NCI-H748 (cell line): Measurements from ENCODE around the gene LAMB4.

ENCODE experiments used
- DNase-seq: peaks from one replicate; lab custom pipeline; 2025; ENCODE audit not compliant: unreplicated experiment; lab: John Stamatoyannopoulos, UW

Gene LAMB4

GRCh38 chr7:108130261-108130660, at the start of gene LAMB4:
TSS of gene LAMB4 (minus strand) at chr7:108130361. CDS start at chr7:108123164, 7,197 bp downstream.
- DNase-seq, result no peak

- DNase-seq, result peak; percentile 94
Measured at GRCh38 chr7:108178398-108178797, 48.2 kb upstream of the LAMB4 start.

GRCh38 chr7:108171164-108171563, 41.0 kb upstream of the LAMB4 start:
- no peak for DNase-seq

GRCh38 chr7:108170251-108170650, 40.1 kb upstream of the LAMB4 start:
- DNase-seq, result no peak

DNA sequence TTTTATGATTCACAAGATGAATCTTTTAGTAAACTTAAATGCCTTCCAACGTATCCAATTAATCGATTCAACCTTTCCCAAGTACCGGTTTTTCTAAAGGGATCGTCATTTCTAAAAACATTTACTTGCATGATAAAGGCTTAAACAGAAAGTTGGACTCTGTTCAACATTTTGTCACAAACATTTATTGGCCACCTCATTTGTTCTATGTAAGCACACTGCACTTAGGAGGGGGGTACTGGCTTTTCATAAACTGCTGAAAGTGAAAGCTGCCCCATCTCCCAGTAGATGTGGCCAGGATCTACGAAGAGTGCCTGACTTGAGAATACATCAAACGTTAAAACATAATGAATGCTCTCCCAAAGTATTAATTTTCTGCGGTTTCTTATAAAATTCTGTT, 37.3 kb upstream of the LAMB4 start:
- no peak for DNase-seq

- DNase-seq, result peak; percentile 20
Measured at GRCh38 chr7:108166687-108167086, 36.5 kb upstream of the LAMB4 start.

GRCh38 chr7:108165723-108166122, 35.6 kb upstream of the LAMB4 start:
- DNase-seq, result no peak

DNA sequence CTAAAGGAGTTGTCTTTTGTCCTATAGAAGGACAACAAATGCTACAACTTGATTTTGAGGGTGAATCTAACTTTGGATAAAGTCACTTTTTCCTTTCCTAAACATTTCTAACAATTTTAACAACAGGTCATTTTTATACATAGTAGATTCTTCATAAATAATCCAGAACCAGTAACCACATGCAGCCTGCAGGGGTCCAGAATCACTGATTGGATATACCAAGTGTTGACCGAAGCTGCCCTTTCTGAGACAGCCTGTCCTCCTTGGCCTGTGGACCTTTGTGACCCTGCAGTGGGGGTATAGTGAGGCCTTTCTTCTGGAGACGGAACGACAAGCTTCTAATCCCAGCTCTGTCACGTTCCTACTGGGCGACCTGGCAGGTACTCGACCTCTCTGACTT, 34.8 kb upstream of the LAMB4 start:
- no peak for DNase-seq

- no peak for DNase-seq
Measured at GRCh38 chr7:108164342-108164741, 34.2 kb upstream of the LAMB4 start.

DNA sequence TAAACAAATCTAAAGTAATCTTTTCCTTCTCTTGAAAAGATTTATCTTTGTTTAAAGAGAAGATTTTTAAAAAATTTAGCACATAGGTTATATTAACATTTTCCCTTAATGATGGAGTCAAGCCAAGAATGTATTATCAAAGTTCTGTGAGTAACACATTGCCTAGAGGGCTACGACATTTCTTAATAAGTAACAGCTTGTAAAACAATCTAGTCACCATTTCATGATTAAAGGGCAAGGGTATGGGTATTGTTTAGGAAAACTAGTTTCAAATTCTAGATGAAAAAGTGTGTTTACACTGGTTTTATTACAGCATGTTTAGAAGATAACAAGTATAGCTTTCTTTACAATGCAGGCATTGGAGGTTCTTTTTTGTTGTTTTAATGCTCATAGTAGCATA, 28.6 kb upstream of the LAMB4 start:
- no peak for DNase-seq

DNA sequence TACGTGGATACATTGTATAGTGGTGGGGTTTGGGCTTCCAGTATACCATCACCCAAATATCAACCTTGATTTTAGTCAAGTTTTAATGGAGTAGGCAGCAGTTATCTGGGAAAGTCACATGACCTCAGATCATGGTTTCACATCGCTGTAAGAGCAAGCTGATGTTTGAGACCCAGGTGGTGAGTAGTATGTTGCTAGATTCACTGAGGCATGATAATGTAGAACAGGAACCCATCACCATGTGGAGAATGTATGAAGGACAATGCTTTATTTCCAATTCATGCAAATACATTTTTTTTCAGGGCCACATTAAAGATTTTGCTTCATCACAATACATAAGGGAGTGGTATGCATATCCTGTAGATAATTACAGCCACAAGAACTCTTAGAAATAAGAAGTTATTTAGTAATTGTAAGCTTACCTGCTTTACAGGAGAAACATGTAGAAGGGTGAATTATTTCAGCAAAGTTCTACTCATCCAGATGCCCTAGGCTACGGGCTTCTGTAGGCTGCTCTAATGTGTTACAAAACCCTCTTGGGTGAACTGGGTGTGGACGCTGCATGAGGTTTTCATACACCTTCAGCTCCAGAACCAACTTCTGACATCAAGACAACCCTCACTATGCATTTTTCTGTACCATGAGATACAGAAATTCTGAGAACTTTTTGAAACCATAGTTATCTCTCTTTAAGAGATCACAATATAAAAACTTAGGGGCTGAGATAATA, 27.6 kb upstream of the LAMB4 start:
- DNase-seq, result no peak

- DNase-seq, result no peak
Measured at GRCh38 chr7:108156897-108157605, 26.9 kb upstream of the LAMB4 start.

DNA sequence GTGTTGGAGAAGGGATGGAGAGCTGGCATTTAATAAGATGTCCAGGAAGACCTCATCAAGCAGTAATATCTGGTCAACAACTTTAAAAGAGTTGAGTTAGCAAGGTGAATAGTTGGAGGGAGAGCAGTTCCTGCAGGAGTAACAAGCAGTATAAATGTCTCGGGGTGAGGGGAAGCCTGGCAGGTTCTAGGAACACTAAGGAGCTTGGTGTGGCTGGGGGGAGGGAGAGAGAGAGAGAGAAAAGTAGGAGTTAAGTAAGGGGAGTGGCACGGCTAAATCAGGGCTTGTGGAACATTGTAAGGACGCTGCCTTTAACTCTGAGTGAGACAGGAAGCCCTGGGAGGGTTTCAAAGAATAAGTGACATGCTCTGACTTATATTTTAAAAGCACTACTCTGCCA, 22.0 kb upstream of the LAMB4 start:
- no peak for DNase-seq

DNA sequence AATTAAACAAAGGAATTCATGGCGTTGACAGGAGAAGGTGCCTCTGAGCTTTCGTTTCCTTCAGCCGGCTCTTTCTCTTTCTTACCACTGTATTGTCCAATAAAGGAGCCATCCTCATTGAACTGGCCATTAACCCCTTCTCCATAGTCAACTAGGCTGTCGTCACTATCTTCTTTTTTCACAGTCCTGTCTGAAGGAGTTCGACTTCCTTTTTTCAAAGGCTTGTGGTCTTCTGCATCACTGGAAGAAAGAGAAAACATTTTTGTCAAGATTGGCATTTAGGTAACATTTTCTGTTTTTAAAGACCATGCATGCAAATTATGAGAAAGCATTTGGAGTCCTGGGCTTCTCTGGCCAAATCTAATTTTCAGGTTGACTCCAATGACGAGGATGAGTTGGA, 19.7 kb upstream of the LAMB4 start:
- no peak for DNase-seq

DNA sequence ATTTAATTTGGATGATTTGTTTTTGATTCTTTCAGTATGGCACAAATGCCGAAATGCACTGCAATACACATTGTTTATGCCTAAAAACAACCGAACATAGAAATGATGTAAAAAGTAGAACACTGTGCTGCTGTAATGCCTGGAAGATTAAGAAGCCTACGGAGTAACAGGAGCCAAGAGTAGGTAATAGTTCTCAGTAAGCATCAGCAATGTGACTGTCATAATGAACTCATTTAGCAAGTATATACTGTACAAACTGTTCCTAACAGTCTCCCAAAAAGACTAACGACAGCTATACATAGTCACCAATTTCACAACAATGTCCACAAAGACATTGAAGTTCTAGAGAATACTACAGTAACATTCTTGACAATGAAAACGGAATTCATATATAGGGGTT, 19.0 kb upstream of the LAMB4 start:
- no peak for DNase-seq

DNA sequence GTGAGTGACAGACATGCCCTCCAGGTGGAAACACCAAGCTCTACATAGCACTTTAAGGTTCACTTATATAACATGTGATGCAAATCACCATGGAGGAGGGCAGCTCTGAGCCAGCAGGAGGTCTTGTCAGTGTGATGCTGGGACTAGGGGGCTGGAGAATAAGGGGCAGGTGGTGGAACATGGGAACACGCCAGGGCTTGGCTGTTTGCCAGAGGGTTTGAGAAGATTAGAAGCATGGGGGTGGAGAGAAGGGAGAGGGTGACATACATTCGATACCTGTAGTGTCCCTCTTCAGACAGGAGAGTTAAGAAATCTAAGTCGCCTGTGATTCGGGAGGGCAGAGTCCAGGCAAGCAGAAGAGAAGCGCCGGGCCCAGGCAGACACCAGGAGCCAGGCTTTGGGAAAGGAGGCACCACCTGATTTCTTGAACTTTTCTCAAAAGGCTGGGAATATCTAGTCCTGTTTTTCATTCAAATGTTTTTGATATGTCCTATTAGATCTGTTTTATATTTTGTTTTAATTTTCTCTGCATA, 16.9 kb upstream of the LAMB4 start:
- peak; percentile 80 for DNase-seq

DNA sequence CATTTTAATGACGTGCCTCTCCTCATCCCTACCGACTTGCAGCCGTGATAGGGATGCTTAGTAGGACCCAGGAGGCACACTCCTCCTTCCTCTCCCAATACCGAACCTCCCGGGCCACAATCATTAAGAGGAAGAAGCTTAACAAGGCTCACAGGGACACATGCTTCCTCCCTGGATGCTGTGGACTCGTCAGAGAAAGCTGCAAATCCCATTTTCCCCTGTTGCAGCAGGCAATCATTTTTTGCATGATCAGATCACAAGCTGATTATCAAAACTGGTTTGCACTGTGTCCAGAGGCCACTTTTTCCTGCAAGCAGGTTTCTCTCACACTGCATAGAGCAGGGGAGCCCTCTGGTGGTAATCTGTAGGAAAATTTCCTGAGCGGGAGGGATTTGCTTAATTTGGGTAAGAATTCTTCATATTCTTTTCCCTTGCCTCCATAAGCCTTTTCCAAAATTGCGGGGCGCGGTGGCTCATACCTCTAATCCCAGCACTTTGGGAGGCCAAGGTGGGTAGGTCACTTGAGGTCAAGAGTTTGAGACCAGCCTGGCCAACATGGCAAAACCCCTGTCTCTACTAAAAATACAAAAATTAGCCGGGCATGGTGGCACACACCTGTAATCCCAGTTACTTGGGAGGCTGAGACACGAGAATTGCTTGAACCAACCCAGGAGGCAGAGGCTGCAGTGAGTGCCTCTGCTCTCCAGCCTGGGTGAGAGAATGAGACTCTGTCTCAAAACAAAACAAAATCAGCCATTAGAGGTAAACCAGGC, 16.1 kb upstream of the LAMB4 start:
- peak; percentile 72 for DNase-seq

DNA sequence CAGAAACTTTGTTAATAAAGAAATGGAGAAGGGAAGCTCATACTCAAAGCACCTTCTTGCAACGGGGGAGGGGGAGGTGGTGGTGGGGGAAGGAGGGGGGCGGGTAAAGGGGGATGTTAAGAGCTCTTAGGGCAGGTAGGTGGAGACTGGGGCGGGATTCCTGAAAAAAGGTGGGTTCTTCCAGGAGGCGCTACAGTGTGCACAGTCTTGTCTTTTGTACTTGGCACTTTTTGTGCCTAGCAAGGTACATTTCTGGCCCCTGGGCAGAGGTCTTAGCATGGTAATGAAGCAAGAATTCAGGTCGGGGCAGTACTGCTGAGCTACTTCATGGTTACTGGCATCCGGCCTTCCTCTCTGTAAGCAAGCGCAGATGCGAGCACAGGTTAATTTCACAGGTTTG, 15.2 kb upstream of the LAMB4 start:
- DNase-seq, result no peak

GRCh38 chr7:108144931-108145330, 14.8 kb upstream of the LAMB4 start:
- DNase-seq, result no peak

DNA sequence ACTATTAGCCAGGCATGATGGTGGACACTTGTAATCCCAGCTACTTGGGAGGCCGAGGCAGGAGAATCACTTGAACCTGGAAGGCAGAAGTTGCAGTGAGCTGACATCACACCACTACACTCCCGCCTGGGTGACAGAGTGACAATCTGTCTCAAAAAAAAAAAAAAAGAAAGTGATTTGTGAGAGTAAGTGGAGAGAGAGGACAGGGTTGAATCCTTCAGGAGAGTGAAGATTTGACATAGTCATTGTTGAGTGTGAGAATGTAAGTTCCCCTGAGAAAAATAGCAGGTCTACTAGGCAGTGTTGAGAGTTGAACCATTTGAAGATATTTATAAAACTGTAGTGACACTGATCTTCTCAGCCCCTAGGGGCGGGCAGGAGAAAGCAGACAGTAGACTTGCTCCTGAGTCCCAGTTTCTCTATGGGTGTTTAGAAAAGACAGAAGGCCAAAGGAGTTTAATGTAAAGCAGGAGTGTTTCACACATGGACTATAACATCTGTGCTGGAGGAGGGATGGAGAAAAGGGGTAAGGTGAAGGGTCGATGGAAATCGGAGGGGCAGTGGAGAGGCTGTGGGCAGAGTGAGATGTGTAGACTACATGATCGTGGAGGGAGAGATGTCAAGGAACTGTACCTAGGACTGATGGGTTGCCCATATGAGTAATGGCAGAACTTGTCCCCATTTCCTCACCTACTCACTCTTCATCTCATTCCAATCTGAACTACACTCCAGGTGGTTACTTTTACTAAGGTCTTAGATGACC, 13.7 kb upstream of the LAMB4 start:
- no peak for DNase-seq

DNA sequence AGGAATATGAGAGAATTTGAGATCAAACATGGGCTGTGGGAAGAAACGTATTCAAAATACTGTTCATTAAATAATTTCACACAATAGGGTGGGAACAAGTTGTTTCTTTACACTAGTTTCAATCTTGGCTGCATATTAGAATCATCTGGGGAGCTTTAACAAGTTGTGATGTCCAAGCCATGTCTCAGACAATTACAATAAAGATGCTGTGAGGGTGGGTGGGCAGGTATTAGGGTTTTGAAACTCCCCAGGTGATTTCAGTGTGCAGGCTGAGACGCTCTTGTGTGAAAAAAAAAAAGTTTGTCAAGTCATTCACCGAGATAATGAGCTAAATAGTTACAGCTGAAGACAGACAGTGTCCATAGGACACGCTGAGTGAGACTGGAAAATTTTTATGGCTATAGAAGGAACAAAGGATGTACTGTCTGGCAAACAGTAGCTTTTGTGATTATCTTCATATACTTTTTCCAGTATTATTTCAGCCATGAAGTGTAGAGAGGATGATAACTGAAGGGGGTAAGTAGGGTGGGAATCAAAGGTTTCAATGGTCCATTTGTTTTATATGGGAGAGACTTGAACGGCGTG, 12.6 kb upstream of the LAMB4 start:
- no peak for DNase-seq
